Chondrocyte (in vitro differentiated cells): ENCODE data around the gene AMH. TPM values are rescaled to one million over a fixed set of nuclear protein-coding genes. Genes with fewer than 3 reads are reported as not detected.

ENCODE experiments used
- DNase-seq: peaks from one replicate; pipeline ENCODE4 v3.0.0; 2021; ENCODE audit warnings: mixed read lengths, low spot score
- H3K27ac Mint-ChIP-seq: one replicate; pipeline ENCODE4 v1.8.0; 2021; ENCODE audit warnings: mild to moderate bottlenecking, moderate library complexity, mixed read lengths; ENCODE audit not compliant: unreplicated experiment
- H3K27me3 Mint-ChIP-seq: 2 replicates; pipeline ENCODE4 v1.8.0; 2021; ENCODE audit warnings: low read depth, mixed read lengths
- H3K36me3 Mint-ChIP-seq: 2 replicates; pipeline ENCODE4 v1.8.0; 2021; ENCODE audit warnings: low read depth, mixed read lengths
- H3K4me1 Mint-ChIP-seq: 2 replicates; pipeline ENCODE4 v1.8.0; 2021; ENCODE audit warnings: low read depth, mild to moderate bottlenecking, mixed read lengths
- H3K4me3 Mint-ChIP-seq: one replicate; pipeline ENCODE4 v1.8.0; 2021; ENCODE audit warnings: mild to moderate bottlenecking, moderate library complexity, mixed read lengths; ENCODE audit not compliant: unreplicated experiment
- H3K9me3 Mint-ChIP-seq: 2 replicates; pipeline ENCODE4 v1.8.0; 2021; ENCODE audit warnings: low read depth, mixed read lengths
- CTCF ChIP-seq: fragments of 200-600 bp; sonication (generic); IDR thresholded peaks from 2 replicates; pipeline ENCODE4 v1.5.0; 2021; ENCODE audit warnings: antibody characterized with exemption, mild to moderate bottlenecking, moderate library complexity
- total RNA-seq: library from RNA; stranded (reverse); gene quantifications from 3 replicates; pipeline ENCODE4 v1.2.1, GENCODE V29; 2021

Gene AMH
- total RNA-seq, 1 donor from 2014 or later: 10.8 TPM

DNA sequence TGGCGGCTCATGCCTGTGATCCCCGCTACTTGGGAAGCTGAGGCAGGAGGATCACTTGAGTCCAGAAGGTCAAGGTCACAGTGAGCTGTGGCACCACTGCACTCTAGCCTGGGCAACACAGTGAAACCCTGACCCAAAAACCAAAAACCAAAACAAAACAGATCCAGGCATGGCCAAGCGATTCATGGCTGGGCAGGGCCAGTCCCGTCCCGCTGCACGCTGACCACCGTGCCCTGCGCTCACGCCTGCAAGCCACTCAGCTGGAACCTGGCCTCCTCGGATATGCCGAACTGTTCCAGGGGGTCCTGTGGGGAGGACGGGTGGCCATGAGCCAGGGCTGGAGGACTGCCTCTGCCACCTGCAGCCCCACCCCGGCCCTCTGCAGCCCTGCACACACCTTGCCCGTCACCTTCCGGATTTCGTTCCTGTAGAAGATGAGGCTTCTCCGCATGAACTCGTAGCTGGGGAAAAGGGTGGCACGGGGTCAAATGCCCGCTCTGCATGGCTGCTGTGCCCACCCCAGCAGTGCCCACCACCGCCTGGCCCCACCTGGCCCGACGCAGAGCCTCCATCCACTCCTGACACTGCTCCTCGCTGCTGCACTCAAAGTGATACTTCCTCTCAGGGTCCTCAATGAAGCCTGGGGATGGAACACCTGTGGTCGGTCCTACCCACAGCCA, 15.4 kb upstream of the AMH start:
- H3K4me1 Mint-ChIP-seq: peaks cover 36% of the 10 kb centered on the region
- H3K27me3 Mint-ChIP-seq: no peaks in the 10 kb centered on the region
- H3K4me3 Mint-ChIP-seq: no peak overlapping the region
- H3K27ac Mint-ChIP-seq: peak overlapping the region; percentile 57
- DNase-seq: no peak
- H3K9me3 Mint-ChIP-seq: no peaks in the 10 kb centered on the region
- H3K36me3 Mint-ChIP-seq: peaks cover 5% of the 10 kb centered on the region
- TF ChIP-seq CTCF: no peak

GRCh38 chr19:2234996-2235380, 14.1 kb upstream of the AMH start:
- peak overlapping the region; percentile 96 for H3K4me3 Mint-ChIP-seq

GRCh38 chr19:2235381-2236063, 13.6 kb upstream of the AMH start:
- Mint-ChIP-seq H3K36me3 (peaks cover 3% of the 10 kb centered on the region), H3K27me3 (no peaks in the 10 kb centered on the region), H3K4me3 (peak overlapping the region; percentile 96), H3K4me1 (peaks cover 52% of the 10 kb centered on the region), H3K27ac (peak overlapping the region; percentile 77), H3K9me3 (no peaks in the 10 kb centered on the region)
- no peak for DNase-seq
- TF ChIP-seq CTCF: no peak

More at GRCh38 chr19:2234996-2235380, 14.1 kb upstream of the AMH start:
- Mint-ChIP-seq H3K27me3 (no peaks in the 10 kb centered on the region), H3K36me3 (peaks cover 3% of the 10 kb centered on the region), H3K27ac (peak overlapping the region; percentile 77), H3K9me3 (no peaks in the 10 kb centered on the region), H3K4me1 (peaks cover 47% of the 10 kb centered on the region)
- no peak for TF ChIP-seq CTCF
- no peak for DNase-seq

GRCh38 chr19:2236064-2236313, 13.1 kb upstream of the AMH start:
- Mint-ChIP-seq H3K9me3 (no peaks in the 10 kb centered on the region), H3K4me3 (peak overlapping the region; percentile 96), H3K4me1 (peaks cover 57% of the 10 kb centered on the region), H3K36me3 (peaks cover 3% of the 10 kb centered on the region), H3K27ac (peak overlapping the region; percentile 100), H3K27me3 (no peaks in the 10 kb centered on the region)
- DNase-seq: no peak
- TF ChIP-seq CTCF: no peak

DNA sequence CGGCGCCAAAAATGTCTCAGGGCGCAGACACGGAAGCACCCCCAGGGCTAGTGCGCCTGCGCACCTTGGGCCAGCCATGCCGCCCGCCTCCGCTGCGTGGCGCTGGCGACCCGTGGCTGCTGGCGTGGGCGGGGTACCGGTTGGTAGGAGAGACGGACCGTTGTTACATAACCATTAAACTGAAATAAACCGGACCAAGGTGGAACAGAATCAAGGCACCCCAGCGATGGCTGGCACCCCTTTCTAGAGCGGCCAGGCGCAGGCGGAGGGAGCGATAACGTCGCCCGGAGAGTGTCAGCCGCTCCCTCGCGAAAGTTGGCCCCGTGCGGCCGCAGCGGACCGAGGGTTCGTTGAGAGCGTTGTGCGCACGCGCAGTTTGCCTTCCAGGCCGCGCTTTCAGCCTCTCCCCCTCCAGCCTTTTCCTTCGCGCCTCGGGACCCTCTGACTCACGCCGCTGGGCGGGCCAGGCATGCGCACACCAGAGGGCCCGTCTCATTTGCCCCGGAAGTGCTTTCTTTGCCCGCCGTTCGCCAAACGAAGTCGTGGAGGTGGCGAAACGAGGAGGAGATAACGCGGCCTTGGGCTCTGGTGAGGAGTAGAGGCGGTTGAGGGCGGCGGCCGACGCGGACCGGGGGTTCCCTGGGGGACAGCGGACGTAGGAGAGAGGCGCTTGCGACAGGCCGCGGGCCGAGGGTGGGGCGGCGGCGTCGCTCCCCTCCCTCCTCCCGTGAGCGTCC, 12.6 kb upstream of the AMH start, which contains the start of the genes PLEKHJ1 and SF3A2:
PLEKHJ1 (minus strand) TSS at position 16 of the 737 bp plus-strand sequence. CDS start 81 bp downstream, outside the sequence.
SF3A2 (plus strand) TSS at position 511 of the 737 bp plus-strand sequence. CDS start 6,595 bp downstream, outside the sequence.
- Mint-ChIP-seq H3K4me3 (peak within 1 kb of the TSS; percentile 96), H3K27me3 (no peaks in the 10 kb centered on the region), H3K4me1 (peaks cover 61% of the 10 kb centered on the region), H3K27ac (peak within 1 kb of the TSS; percentile 100), H3K9me3 (no peaks in the 10 kb centered on the region), H3K36me3 (peaks cover 3% of the 10 kb centered on the region)
- peak; percentile 98 for TF ChIP-seq CTCF
- DNase-seq: no peak
